HG03025 (cell line): ENCODE results near the gene CTNNBL1.
"Not testable (repeated sequence)": the region's sequence is repeated elsewhere in the genome, so short reads cannot be mapped to it uniquely, and the experiment has no call there.

Experiments
- ATAC-seq: cut with Tn5 transposase; IDR thresholded peaks from one replicate; pipeline ENCODE4 v1.9.1; 2021; ENCODE audit warnings: mild to moderate bottlenecking, moderate library complexity; ENCODE audit not compliant: unreplicated experiment, low FRiP score

The CTNNBL1 gene

DNA sequence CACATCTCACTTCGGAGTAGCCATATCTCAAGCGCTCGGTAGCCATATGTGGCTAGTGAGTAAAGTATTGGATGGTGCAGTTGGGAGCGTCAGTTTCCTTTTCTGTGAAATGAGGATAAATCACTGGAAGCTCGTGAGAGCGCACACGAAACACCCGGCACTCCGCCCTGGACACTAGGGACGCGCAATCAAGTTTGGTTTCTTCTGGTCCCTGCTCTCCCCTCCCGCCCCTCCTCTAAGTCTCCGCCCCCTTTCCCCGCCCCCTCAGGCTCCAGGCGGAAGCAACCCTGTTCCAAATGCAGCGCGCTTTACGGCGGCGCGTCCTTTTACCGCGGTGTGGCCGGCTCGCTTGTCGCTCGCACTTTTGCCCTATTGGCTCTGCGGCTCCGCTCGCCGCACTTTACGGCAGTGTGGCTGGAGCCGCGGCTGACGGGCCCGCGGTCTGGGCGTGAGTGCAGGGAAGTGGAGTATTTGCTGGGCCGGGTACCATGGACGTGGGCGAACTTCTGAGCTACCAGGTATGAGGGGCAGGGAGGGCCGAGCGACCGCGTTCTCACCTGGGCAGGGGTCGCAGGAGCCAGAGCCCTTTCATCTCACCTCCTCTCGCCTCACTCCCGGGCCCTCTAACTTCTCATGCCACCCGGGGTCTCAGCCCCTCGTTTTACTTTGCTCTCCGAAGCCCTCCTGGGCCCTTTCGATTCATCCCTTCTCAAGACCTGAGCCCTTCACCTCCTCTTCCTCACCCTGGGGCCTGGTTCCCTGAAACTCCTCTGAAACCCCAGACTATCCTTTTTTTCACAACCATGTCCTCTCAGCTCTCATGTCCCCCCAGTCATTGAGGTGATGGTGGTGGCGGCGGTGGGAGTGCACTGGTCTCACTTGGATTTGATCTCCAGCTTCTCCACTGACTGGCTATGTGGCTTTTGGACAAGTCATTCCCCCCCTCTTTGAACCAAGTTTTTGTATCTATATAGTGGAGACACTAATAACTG lies at the start of gene CTNNBL1:
Gene CTNNBL1 (plus strand): TSS at position 396 of the 992 bp plus-strand sequence. CDS start 93 bp downstream, at position 489.
- peak; percentile 83 for ATAC-seq

DNA sequence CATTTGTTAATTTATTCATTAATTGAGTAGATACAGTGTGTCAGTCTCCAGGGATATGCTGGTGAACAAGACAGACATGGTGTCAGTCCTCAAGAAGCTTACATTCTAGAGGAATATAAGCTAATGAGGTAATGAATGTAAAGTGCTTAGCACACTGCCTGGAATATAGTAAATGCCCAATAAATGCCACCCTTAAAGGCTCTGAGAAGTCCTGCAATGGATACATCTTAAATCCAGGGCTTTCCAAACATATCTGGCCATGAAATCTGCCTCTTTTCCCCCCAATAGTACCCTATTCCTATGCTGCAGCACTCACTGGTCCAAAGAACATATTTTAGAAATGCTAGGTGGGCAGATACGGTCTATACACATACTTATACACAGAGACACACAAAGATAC lies 49.2 kb upstream of the CTNNBL1 start:
- no peak for ATAC-seq

DNA sequence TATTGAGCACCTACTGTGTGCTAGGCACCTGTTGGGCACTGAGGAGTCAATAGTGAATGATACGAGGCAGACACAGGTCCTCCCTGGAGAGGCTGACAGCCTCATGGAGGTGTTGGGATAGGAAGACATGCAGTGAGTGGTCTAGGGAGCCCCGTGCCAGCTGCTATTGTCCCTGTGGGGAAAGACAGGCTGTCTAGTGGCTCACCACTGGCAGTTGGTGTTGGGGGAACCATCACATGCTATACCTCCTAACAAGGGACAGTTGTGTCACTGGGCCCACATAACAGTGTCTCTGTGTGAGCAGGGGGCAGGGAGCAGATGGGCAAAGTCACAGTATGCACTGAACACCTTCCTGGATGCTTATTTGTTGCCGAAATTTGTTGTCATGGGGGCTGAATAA lies 45.9 kb upstream of the CTNNBL1 start:
- no peak for ATAC-seq

GRCh38 chr20:37649017-37649416 lies 44.8 kb upstream of the CTNNBL1 start:
- ATAC-seq: no peak

DNA sequence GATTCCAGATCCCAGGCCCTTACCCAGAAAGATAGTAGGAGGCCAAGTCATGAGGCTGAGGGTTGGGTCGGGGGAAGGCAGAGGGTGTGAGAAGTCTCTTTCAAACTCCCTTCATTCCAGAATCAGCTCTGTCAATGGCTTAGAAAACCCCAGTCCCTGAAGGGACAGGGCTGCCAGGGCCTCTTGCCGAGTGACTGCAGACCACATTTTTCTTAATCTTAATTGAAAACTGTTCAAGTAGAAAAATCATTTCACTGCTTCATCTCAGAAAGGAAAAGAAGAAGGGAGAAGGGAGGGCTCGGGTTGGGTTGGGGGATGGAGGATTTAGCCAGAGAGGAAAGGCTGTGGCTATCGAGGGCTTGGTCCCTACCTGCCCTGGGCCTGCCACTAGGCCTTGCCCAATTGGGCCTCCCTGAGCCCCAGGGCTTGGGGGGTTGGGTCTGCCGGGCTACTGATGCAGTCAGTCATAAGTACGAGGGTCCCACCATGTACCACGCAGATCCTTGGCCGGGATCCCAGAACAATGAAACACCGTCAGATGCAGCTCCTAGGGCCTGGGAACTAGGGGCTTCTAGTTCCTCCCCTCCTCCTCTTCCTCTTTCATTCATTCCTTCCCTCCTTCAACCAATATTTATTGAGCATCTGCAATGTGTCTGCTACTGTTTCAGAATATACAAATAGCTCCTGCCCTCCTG lies 44.0 kb upstream of the CTNNBL1 start:
- no peak for ATAC-seq

- no peak for ATAC-seq
Observed at GRCh38 chr20:37650661-37651060, 43.2 kb upstream of the CTNNBL1 start.

DNA sequence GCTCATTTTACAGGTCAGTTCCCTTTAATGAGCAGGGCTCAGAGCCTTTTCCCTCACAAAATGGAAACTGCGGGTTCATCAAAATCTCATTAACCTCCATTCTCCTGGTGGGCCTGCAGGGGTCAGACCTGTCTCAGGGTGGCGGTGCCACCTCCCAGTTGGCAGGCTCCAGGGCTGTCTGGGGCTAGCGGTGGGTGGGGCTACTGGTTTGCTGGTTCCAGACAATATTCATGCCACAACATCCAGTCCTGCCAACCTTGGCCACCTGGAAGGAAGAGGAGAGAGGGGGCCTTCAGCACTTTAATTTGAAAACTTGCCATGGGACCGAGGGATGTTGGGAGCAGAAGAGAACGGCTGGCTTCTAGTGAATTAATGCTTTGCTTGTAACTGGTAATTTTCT lies 41.9 kb upstream of the CTNNBL1 start:
- ATAC-seq: no peak

DNA sequence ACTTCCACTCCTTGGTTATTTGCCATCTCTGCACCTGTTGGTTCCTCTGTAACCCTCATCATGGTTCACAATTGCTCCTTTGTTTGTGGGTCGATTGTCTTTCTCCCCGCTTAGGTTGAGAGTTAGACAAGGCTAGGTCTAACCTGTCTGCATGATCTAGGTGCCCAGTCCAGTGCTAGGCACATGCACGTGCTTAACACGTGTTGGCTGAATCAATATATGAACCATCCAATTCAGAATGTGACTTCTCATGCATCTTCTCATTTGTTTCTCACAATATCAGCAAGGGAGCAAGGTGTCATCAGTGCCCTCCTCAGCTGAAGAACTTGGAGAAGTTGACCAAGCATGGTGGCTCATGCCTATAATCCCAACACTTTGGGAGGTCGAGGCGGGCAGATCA lies 36.9 kb upstream of the CTNNBL1 start:
- ATAC-seq: no peak

GRCh38 chr20:37657924-37658804 lies 35.7 kb upstream of the CTNNBL1 start:
- no peak for ATAC-seq

DNA sequence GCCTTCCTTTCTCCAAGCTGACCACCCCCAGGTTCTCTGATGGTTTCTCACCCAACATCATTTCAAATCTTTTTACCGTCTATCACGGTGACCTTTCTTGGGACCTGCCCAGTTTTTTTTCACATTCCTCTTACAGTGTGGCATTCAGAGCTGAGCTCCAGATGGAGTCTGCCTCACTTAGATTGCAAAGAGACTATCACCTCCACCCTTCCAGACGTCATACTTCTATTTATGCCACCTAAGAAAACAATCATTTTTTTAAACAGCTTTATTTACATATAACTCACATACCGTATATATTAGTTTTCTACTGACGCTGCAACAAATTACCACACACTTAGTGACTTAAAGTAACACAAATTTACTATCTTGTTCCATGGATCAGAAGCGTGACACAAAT lies 32.3 kb upstream of the CTNNBL1 start:
- no peak for ATAC-seq

- ATAC-seq: no peak
Observed at GRCh38 chr20:37662308-37662707, 31.5 kb upstream of the CTNNBL1 start.

DNA sequence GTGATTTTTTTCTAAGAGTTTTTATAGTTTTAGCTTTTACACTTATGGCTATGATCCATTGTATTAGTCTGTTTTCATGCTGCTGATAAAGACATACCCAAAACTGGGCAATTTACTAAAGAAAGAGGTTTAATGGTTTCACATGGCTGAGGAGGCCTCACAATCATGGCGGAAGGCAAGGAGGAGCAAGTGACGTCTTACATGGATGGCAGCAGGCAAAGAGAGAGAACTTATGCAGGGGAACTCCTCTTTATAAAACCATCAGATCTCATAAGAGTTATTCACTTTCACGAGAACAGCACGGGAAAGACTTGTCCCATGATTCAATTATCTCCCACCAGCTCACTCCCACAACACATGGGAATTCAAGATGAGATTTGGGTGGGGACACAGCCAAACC lies 29.2 kb upstream of the CTNNBL1 start:
- not testable (repeated sequence) for ATAC-seq

GRCh38 chr20:37668166-37668565 lies 25.7 kb upstream of the CTNNBL1 start:
- no peak for ATAC-seq

GRCh38 chr20:37669062-37669772 lies 24.6 kb upstream of the CTNNBL1 start:
- no peak for ATAC-seq

GRCh38 chr20:37669773-37670236 lies 24.0 kb upstream of the CTNNBL1 start:
- ATAC-seq: no peak

DNA sequence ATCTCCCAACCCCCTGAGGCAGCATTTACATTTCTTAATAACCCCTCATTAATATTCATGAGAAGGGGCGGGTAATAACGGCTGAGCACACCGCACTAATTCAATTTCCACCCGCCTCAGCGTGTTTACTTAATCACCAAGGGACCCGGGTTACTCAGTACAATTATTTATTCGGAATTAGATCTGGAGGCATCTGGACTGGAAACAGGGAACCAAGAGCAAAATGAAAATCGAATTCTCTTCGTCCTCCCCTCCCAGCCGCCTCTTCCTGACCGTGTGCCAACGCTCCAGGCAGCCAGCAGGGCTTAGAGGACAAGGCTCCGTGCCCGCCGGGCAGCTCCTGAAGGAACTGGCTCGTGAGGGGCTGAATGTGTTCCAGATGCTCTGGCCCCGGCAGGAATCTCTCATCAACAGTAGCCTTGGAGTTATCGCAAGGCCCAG lies 23.5 kb upstream of the CTNNBL1 start:
- ATAC-seq: no peak

- no peak for ATAC-seq
Observed at GRCh38 chr20:37672143-37672542, 21.7 kb upstream of the CTNNBL1 start.

DNA sequence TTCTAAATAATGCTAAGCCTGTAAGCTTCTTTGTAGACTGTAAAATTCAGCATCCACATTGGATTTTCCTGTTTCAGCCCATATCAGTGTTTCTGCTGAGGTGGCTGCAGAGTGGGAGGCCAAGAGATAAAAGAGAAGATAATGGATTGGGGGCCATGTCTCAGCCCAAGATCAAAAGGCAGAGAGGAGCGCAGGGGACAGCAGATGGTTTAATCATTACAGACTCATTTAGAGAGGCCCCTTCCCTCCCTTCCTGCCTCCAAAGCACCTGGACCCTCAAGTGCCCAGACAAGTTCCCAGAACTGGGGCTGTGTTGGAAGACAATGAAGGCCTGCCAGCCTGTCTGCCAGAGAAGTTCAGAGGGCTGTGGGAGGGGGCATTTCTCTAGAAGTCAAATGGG lies 20.4 kb upstream of the CTNNBL1 start:
- no peak for ATAC-seq

DNA sequence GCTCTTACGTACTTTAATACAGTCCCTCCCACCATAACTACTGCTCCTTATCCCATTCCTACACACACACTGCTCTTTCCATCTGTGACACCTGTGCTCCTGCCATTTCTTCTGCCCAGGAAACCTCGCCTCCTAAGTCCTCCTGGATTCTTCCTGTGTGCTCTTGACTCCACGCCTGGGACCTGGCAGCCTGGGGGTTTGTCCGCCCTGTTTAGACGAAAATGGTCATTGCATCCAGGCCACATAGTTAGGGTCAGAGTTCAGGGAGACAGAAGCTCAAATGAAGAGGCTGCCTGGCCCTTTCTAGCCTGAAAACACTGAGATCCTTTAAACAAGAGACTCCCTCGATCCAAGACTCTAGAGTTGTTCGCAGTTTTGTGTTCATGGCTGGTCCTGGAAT lies 17.4 kb upstream of the CTNNBL1 start:
- no peak for ATAC-seq
